SK-N-SH (cell line): ENCODE data around the gene GSTM3. TPM values are rescaled to one million over a fixed set of nuclear protein-coding genes. Genes with fewer than 3 reads are reported as not detected.

Experiments
- CTCF ChIA-PET: fragments of 300-600, 350-600 bp; formaldehyde crosslinking; extraction: SDS; loops from one replicate; lab custom pipeline; 2021; lab: Yijun Ruan, JAX
- POLR2A ChIA-PET: fragments of 350-600 bp; sonication (Branson Sonifier 250); formaldehyde crosslinking; extraction: SDS; loops from one replicate; lab custom pipeline; 2020; ENCODE audit warnings: antibody characterized with exemption, inconsistent platforms; lab: Yijun Ruan, JAX
- DNase-seq: peaks from one replicate; pipeline ENCODE4 v3.0.0; 2012
- H2AFZ ChIP-seq: fragments of 200-600 bp; sonication (generic); 2 replicates; pipeline ENCODE4 v1.8.1; 2016; ENCODE audit warnings: antibody characterized with exemption, mild to moderate bottlenecking, low read depth
- H3F3A ChIP-seq: fragments of 200-600 bp; sonication (generic); replicated peaks from 2 replicates; pipeline ENCODE3; 2016; ENCODE audit warnings: antibody characterized with exemption, mild to moderate bottlenecking; ENCODE audit not compliant: insufficient read depth
- H3K27ac ChIP-seq, 2 experiments: fragments of 200-500 bp in 1 of 2; fragments of 200-600 bp in 1 of 2; sonication (Bioruptor generic) in 1 of 2; sonication (generic), shearing (Covaris generic) in 1 of 2; 2 replicates each; pipeline versions ENCODE4 v1.5.1 to v1.6.1; 2014 to 2016; ENCODE audit warnings: low read depth in 2 of 2, inconsistent platforms in 1 of 2, low read length in 1 of 2, mild to moderate bottlenecking in 1 of 2, mixed read lengths in 1 of 2
- H3K27me3 ChIP-seq: fragments of 200-600 bp; sonication (generic), shearing (Covaris generic); 2 replicates; pipeline ENCODE4 v1.6.1; 2016; ENCODE audit warnings: mixed run types; ENCODE audit not compliant: insufficient read depth
- H3K36me3 ChIP-seq, 2 experiments: fragments of 200-500 bp in 1 of 2; fragments of 200-600 bp in 1 of 2; sonication (Bioruptor generic) in 1 of 2; sonication (generic) in 1 of 2; replicated peaks in 1 of 2; 2 replicates each; pipeline versions ENCODE3 to v1.5.1; 2014 to 2016; ENCODE audit warnings: low read length in 1 of 2, mild to moderate bottlenecking in 1 of 2; ENCODE audit not compliant: insufficient read depth in 2 of 2, control insufficient read depth in 1 of 2
- H3K4me1 ChIP-seq, 2 experiments: fragments of 200-500 bp in 1 of 2; fragments of 200-600 bp in 1 of 2; sonication (Bioruptor generic) in 1 of 2; sonication (generic), shearing (Covaris generic) in 1 of 2; 2 replicates each; pipeline versions ENCODE4 v1.5.1 to v1.6.1; 2014 to 2016; ENCODE audit warnings: low read depth in 1 of 2, low read length in 1 of 2, mixed run types in 1 of 2; ENCODE audit not compliant: insufficient read depth in 2 of 2, control insufficient read depth in 1 of 2
- H3K4me2 ChIP-seq: fragments of 200-600 bp; sonication (generic), shearing (Covaris generic); 2 replicates; pipeline ENCODE4 v1.6.1; 2017; ENCODE audit warnings: mixed run types
- H3K4me3 ChIP-seq, 2 experiments: fragments of 200-500 bp in 1 of 2; fragments of 200-600 bp in 1 of 2; sonication (Bioruptor generic) in 1 of 2; sonication (generic), shearing (Covaris generic) in 1 of 2; 2 replicates each; pipeline versions ENCODE4 v1.5.1 to v1.8.1; 2014 to 2016; ENCODE audit warnings: low read depth in 2 of 2, inconsistent platforms in 1 of 2, low read length in 1 of 2, mild to moderate bottlenecking in 1 of 2, mixed read lengths in 1 of 2, moderate library complexity in 1 of 2
- H3K79me2 ChIP-seq: fragments of 200-600 bp; sonication (generic); 2 replicates; pipeline ENCODE4 v1.8.1; 2017; ENCODE audit warnings: mild to moderate bottlenecking; ENCODE audit not compliant: insufficient read depth
- H3K9ac ChIP-seq: fragments of 200-600 bp; sonication (generic); 2 replicates; pipeline ENCODE4 v1.6.1; 2017; ENCODE audit warnings: mixed run types
- H3K9me2 ChIP-seq: fragments of 200-600 bp; sonication (generic); 2 replicates; pipeline ENCODE4 v1.6.1; 2017; ENCODE audit warnings: mixed run types
- H3K9me3 ChIP-seq: fragments of 200-600 bp; sonication (generic); 2 replicates; pipeline ENCODE4 v1.6.1; 2017; ENCODE audit warnings: mixed run types, mild to moderate bottlenecking, moderate library complexity
- H4K20me1 ChIP-seq: fragments of 200-600 bp; sonication (generic); 2 replicates; pipeline ENCODE4 v1.6.1; 2017; ENCODE audit warnings: mild to moderate bottlenecking, mixed run types; ENCODE audit not compliant: insufficient read depth
- EP300 ChIP-seq, 2 experiments: IDR thresholded peaks; 2 replicates each; pipeline versions ENCODE4 v1.4.0 to v1.6.1; 2012; ENCODE audit warnings: borderline replicate concordance in 1 of 2, low read depth in 1 of 2, low read length in 1 of 2
- FOXJ3 ChIP-seq: sonication (generic); formaldehyde crosslinking; IDR thresholded peaks from 2 replicates; pipeline ENCODE4 v1.5.1; 2020; ENCODE audit warnings: mild to moderate bottlenecking, missing genetic modification reagents
- FOXM1 ChIP-seq: IDR thresholded peaks from 2 replicates; pipeline ENCODE4 v1.4.0; 2012; ENCODE audit warnings: low read depth, mild to moderate bottlenecking
- GATA2 ChIP-seq: sonication (generic); formaldehyde crosslinking; IDR thresholded peaks from 2 replicates; pipeline ENCODE4 v1.5.0; 2020; ENCODE audit warnings: mild to moderate bottlenecking, missing genetic modification reagents
- NFIC ChIP-seq: IDR thresholded peaks from 2 replicates; pipeline ENCODE4 v1.4.0; 2012; ENCODE audit warnings: borderline replicate concordance
- POLR2AphosphoS5 ChIP-seq: IDR thresholded peaks from 2 replicates; pipeline ENCODE4 v1.6.1; 2012; ENCODE audit warnings: low read depth, low read length
- RXRA ChIP-seq: IDR thresholded peaks from 2 replicates; pipeline ENCODE4 v1.4.0; 2012; ENCODE audit warnings: low read depth, mild to moderate bottlenecking, borderline replicate concordance
- TCF12 ChIP-seq: IDR thresholded peaks from 2 replicates; pipeline ENCODE4 v1.4.0; 2012
- TEAD4 ChIP-seq: IDR thresholded peaks from 2 replicates; pipeline ENCODE4 v1.4.0; 2012; ENCODE audit warnings: mild to moderate bottlenecking, borderline replicate concordance; ENCODE audit not compliant: insufficient read depth
- YY1 ChIP-seq: IDR thresholded peaks from 2 replicates; pipeline ENCODE4 v1.4.0; 2012; ENCODE audit warnings: low read depth, mild to moderate bottlenecking
- WGBS: methylation state at CpG from one replicate; pipeline ENCODE4 v1.1.6; 2017; ENCODE audit warnings: low lambda C conversion rate; 5-methylcytosine and 5-hydroxymethylcytosine counted together
- polyA plus RNA-seq, 3 experiments: library from polyadenylated mRNA; depleted of rRNA; stranded (reverse); fragments of >200 nt; gene quantifications; 2 replicates each; pipeline ENCODE4 v1.2.3, GENCODE V29; 2012
- TF ChIP-seq, protein P1 (sequence below): fragments of 200-600 bp; sonication (generic); IDR thresholded peaks from 2 replicates; pipeline ENCODE4 v1.6.1; 2017; ENCODE audit warnings: antibody characterized with exemption, mild to moderate bottlenecking, moderate library complexity
- TF ChIP-seq, protein P2 (sequence below): IDR thresholded peaks from 2 replicates; pipeline ENCODE4; 2012
- TF ChIP-seq, protein P3 (sequence below): fragments of 150-350 bp; IDR thresholded peaks from 2 replicates; pipeline ENCODE4 v1.6.1; 2017; ENCODE audit warnings: antibody characterized with exemption, low read length, low read depth, borderline replicate concordance

The GSTM3 gene
- polyA plus RNA-seq, 1 of the 3 experiments (the other 2 are of a cell fraction), result 86.6 TPM

DNA sequence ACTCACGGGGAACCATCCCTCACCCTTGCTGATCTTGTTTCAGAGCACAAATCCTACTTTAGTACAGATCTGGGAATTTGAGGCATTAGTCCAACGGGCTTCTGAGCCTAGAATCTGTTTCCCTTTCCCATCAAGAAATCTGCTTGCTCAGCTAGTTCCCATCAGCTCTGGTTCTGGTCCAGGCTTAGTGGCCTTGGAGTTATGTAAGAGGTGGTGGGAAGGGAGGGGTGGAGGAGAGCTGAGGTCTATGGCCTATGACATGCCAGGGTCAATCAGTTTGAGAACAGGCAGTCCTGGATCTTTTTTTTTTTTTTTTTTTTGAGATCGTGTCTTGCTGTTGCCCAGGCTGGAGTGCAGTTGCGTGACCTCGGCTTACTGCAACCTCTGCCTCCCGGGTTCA lies 49.1 kb downstream of the GSTM3 start:
- Histone ChIP-seq H4K20me1 (no peaks in the 10 kb centered on the region), H3K9me3 (no peaks in the 10 kb centered on the region), H3K27ac (no peak overlapping the region), H3F3A (no peaks in the 10 kb centered on the region), H3K4me3 (no peak overlapping the region), H3K9me2 (no peaks in the 10 kb centered on the region), H3K4me2 (no peak overlapping the region), H3K27me3 (no peaks in the 10 kb centered on the region), H3K4me1 (no peaks in the 10 kb centered on the region), H3K36me3 (no peaks in the 10 kb centered on the region), H2AFZ (no peak overlapping the region), H3K9ac (no peak overlapping the region), H3K79me2 (no peaks in the 10 kb centered on the region)
- TF ChIP-seq NFIC, result no peak
- TF ChIP-seq GATA2 (CRISPR knock-in tag), result no peak
- TF ChIP-seq, protein P1, sequence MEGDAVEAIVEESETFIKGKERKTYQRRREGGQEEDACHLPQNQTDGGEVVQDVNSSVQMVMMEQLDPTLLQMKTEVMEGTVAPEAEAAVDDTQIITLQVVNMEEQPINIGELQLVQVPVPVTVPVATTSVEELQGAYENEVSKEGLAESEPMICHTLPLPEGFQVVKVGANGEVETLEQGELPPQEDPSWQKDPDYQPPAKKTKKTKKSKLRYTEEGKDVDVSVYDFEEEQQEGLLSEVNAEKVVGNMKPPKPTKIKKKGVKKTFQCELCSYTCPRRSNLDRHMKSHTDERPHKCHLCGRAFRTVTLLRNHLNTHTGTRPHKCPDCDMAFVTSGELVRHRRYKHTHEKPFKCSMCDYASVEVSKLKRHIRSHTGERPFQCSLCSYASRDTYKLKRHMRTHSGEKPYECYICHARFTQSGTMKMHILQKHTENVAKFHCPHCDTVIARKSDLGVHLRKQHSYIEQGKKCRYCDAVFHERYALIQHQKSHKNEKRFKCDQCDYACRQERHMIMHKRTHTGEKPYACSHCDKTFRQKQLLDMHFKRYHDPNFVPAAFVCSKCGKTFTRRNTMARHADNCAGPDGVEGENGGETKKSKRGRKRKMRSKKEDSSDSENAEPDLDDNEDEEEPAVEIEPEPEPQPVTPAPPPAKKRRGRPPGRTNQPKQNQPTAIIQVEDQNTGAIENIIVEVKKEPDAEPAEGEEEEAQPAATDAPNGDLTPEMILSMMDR, result no peak
- TF ChIP-seq FOXJ3 (CRISPR knock-in tag), result no peak
- TF ChIP-seq FOXM1, result no peak
- TF ChIP-seq TCF12, result no peak
- no peak for DNase-seq
- POLR2A ChIA-PET, result no interaction called here
- CTCF ChIA-PET, result no interaction called here
- WGBS, result no CpG with 5 or more reads among the region's 6 CpGs

DNA sequence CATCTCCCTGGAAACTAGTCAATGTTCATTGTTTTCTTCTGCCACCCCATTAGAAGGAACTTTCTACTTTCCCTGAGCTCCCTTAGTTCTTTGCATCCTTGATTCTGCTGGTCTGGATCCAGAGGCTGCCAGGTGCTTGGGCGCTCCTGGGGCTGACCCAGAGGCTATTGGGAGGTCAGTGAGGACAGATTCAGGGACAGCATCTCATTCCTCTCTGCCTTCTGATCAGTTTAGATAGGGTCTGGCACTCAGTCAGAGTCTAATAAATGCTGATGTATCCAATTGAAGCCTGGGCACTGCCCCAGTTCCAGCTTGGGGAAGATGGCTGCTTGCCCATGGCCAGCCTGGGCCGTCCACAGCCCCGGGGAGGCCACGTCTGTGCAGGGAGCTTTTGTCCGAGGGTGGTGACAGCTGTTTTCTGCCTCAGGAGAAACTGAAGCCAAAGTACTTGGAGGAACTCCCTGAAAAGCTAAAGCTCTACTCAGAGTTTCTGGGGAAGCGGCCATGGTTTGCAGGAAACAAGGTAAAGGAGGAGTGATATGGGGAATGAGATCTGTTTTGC lies 50.9 kb downstream of the GSTM3 start:
- H3K36me3 ChIP-seq, result no peaks in the 10 kb centered on the region
- H3K79me2 ChIP-seq, result no peaks in the 10 kb centered on the region
- no peak for DNase-seq
- TF ChIP-seq, protein P2, sequence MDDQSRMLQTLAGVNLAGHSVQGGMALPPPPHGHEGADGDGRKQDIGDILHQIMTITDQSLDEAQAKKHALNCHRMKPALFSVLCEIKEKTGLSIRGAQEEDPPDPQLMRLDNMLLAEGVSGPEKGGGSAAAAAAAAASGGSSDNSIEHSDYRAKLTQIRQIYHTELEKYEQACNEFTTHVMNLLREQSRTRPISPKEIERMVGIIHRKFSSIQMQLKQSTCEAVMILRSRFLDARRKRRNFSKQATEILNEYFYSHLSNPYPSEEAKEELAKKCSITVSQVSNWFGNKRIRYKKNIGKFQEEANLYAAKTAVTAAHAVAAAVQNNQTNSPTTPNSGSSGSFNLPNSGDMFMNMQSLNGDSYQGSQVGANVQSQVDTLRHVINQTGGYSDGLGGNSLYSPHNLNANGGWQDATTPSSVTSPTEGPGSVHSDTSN, result no peak
- TF ChIP-seq EP300 (IDR thresholded peaks at IDR 0.05; ENCODE audit: borderline replicate concordance in 1 of 2, low read depth in 1 of 2, low read length in 1 of 2) (no peak), YY1 (no peak), FOXJ3 (CRISPR knock-in tag) (no peak), POLR2AphosphoS5 (no peak), RXRA (no peak), TEAD4 (no peak)
- TF ChIP-seq, protein P3, sequence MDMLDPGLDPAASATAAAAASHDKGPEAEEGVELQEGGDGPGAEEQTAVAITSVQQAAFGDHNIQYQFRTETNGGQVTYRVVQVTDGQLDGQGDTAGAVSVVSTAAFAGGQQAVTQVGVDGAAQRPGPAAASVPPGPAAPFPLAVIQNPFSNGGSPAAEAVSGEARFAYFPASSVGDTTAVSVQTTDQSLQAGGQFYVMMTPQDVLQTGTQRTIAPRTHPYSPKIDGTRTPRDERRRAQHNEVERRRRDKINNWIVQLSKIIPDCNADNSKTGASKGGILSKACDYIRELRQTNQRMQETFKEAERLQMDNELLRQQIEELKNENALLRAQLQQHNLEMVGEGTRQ, result no peak
- TF ChIP-seq, all 33 proteins: peak for 0
- ChIA-PET POLR2A (no interaction called here), CTCF (no interaction called here)
- no peaks in the 10 kb centered on the region for H4K20me1 ChIP-seq
- H3K27me3 ChIP-seq, result no peaks in the 10 kb centered on the region
- H3F3A ChIP-seq, result no peaks in the 10 kb centered on the region
- H3K27ac ChIP-seq, result no peak overlapping the region
- no peaks in the 10 kb centered on the region for H3K4me1 ChIP-seq
- no peak overlapping the region for H3K4me2 ChIP-seq
- no CpG with 5 or more reads among the region's 6 CpGs for WGBS
- no peaks in the 10 kb centered on the region for H3K9me2 ChIP-seq
- no peaks in the 10 kb centered on the region for H3K9me3 ChIP-seq
- no peak overlapping the region for H3K4me3 ChIP-seq
- H2AFZ ChIP-seq, result no peak overlapping the region
- H3K9ac ChIP-seq, result no peak overlapping the region
